PC-9 (cell line): ENCODE data around the gene ATE1.

Experiments used
- CTCF ChIP-seq: fragments of 200-600 bp; sonication (generic); conservative IDR thresholded peaks from 2 replicates; pipeline ENCODE4 v1.6.1; 2017; ENCODE audit warnings: mixed run types, antibody characterized with exemption, mild to moderate bottlenecking, moderate library complexity
- EZH2 ChIP-seq: fragments of 200-600 bp; sonication (generic); IDR thresholded peaks from 2 replicates; pipeline ENCODE4 v1.8.0; 2017; ENCODE audit warnings: antibody characterized with exemption, low read depth

GRCh38 chr10:121886997-121887622, 40.7 kb downstream of the ATE1 start:
- TF ChIP-seq CTCF = peak; percentile 54
- no peak for TF ChIP-seq EZH2
